MCF 10A (cell line): ENCODE results near the gene WNT3A. TPM values are rescaled to one million over a fixed set of nuclear protein-coding genes. Genes with fewer than 3 reads are reported as not detected.

Experiments
- Bru-seq: library from RNA; stranded (reverse); fragments of 400-500 nt; gene quantifications from one replicate; lab custom pipeline; 2021; lab: Mats Ljungman, UMichigan
- BruChase-seq, 2 experiments: library from RNA; stranded (reverse); fragments of 400-500 nt; gene quantifications; one replicate each; lab custom pipeline; 2021; lab: Mats Ljungman, UMichigan
- BruUV-seq: library from RNA; stranded (reverse); fragments of 400-500 nt; replicated peaks from 2 replicates; lab custom pipeline; 2021; lab: Mats Ljungman, UMichigan
- CTCF ChIA-PET: fragments of 300-600 bp; sonication (Branson Sonifier 250); formaldehyde crosslinking; extraction: SDS; loops from one replicate; lab custom pipeline; 2021; ENCODE audit warnings: antibody characterized with exemption, inconsistent platforms; lab: Yijun Ruan, JAX
- POLR2A ChIA-PET: fragments of 300-600, 350-650 bp; sonication (Branson Sonifier 250); formaldehyde crosslinking; extraction: SDS; loops from one replicate; lab custom pipeline; 2020; ENCODE audit warnings: antibody characterized with exemption, inconsistent platforms; lab: Yijun Ruan, JAX
- DNase-seq: peaks from one replicate; pipeline ENCODE4 v3.0.0-alpha.2; 2018; ENCODE audit not compliant: unreplicated experiment
- H3K27ac Mint-ChIP-seq: one replicate; pipeline ENCODE4 v1.8.0; 2022; ENCODE audit warnings: mild to moderate bottlenecking, low read depth, mixed read lengths; ENCODE audit not compliant: unreplicated experiment
- H3K27me3 Mint-ChIP-seq: one replicate; pipeline ENCODE4 v1.8.0; 2022; ENCODE audit warnings: mixed read lengths; ENCODE audit not compliant: insufficient read depth, unreplicated experiment
- H3K36me3 Mint-ChIP-seq: one replicate; pipeline ENCODE4 v1.8.0; 2022; ENCODE audit warnings: mild to moderate bottlenecking, moderate library complexity, mixed read lengths; ENCODE audit not compliant: insufficient read depth, unreplicated experiment
- H3K4me1 Mint-ChIP-seq: one replicate; pipeline ENCODE4 v1.8.0; 2022; ENCODE audit warnings: mixed read lengths; ENCODE audit not compliant: insufficient read depth, unreplicated experiment
- H3K4me3 Mint-ChIP-seq: one replicate; pipeline ENCODE4 v1.8.0; 2022; ENCODE audit warnings: mild to moderate bottlenecking, moderate library complexity, mixed read lengths; ENCODE audit not compliant: unreplicated experiment
- H3K9me3 Mint-ChIP-seq: one replicate; pipeline ENCODE4 v1.8.0; 2022; ENCODE audit warnings: mixed read lengths; ENCODE audit not compliant: unreplicated experiment
- intact Hi-C: fragments of 100-400 bp; cut with micrococcal nuclease; formaldehyde crosslinking; loops from 2 replicates; pipeline ENCODE4 v1.14.1; 2022
- long read RNA-seq: library from polyadenylated mRNA; stranded (forward); transcript quantifications from one replicate; pipeline ENCODE4 v2.0.0, GENCODE V29; 2022
- total RNA-seq: library from RNA; stranded (reverse); gene quantifications from 2 replicates; pipeline ENCODE4 v1.2.3, GENCODE V29; 2022
- TF ChIP-seq, protein P1 (sequence below): fragments of 200-600 bp; IDR thresholded peaks from one replicate; pipeline ENCODE4 v1.8.0; 2022; ENCODE audit warnings: antibody characterized with exemption, mild to moderate bottlenecking; ENCODE audit not compliant: unreplicated experiment

The WNT3A gene, protein sequence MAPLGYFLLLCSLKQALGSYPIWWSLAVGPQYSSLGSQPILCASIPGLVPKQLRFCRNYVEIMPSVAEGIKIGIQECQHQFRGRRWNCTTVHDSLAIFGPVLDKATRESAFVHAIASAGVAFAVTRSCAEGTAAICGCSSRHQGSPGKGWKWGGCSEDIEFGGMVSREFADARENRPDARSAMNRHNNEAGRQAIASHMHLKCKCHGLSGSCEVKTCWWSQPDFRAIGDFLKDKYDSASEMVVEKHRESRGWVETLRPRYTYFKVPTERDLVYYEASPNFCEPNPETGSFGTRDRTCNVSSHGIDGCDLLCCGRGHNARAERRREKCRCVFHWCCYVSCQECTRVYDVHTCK
- total RNA-seq: 0.10 TPM in 1 of 2 replicates, not detected in the other
- Bru-seq, nascent RNA: percentile 11 among the genes with signal in this experiment
- BruChase-seq, experiment 1, labeled RNA remaining after a 6-hour chase: percentile 8 among the genes with signal in this experiment
- BruChase-seq, experiment 2, labeled RNA remaining after a 2-hour chase: percentile 8 among the genes with signal in this experiment
- long read RNA-seq: 0 reads

DNA sequence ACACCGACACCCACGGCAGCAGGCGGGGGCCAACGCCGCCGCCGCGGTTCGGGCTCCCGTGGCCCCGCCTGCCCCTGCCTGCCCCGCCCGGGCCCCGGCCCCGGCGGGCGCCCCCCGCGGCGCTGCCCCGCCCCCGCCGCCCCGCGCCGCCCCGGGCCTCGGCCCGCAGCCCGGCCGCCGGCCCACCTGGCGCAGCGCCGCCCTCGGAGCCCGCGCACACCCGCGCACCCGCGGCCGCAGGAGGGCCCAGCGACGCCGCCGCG, at the start of gene WNT3A:
TSS of gene WNT3A (plus strand) at position 213 of the 263 bp plus-strand sequence. CDS start 131 bp downstream, outside the sequence.
- TF ChIP-seq, protein P1, sequence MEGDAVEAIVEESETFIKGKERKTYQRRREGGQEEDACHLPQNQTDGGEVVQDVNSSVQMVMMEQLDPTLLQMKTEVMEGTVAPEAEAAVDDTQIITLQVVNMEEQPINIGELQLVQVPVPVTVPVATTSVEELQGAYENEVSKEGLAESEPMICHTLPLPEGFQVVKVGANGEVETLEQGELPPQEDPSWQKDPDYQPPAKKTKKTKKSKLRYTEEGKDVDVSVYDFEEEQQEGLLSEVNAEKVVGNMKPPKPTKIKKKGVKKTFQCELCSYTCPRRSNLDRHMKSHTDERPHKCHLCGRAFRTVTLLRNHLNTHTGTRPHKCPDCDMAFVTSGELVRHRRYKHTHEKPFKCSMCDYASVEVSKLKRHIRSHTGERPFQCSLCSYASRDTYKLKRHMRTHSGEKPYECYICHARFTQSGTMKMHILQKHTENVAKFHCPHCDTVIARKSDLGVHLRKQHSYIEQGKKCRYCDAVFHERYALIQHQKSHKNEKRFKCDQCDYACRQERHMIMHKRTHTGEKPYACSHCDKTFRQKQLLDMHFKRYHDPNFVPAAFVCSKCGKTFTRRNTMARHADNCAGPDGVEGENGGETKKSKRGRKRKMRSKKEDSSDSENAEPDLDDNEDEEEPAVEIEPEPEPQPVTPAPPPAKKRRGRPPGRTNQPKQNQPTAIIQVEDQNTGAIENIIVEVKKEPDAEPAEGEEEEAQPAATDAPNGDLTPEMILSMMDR: no peak
- ChIA-PET CTCF (interaction anchor here (0.6 to 4.5 kb wide), 6 partner anchors 8 to 508 kb away, joined by 3 to 42 read pairs (median 5); partner anchors contain the start of gene ARF1), POLR2A (interaction anchor here (12.0 kb wide), 1 partner anchor 77 kb away, joined by 114 read pairs; the partner anchor contains the start of gene ARF1)
- H3K27me3 Mint-ChIP-seq: peaks cover 37% of the 10 kb centered on the region
- H3K27ac Mint-ChIP-seq: no peak within 1 kb of the TSS
- no TSS peak for BruUV-seq
- peaks cover 10% of the 10 kb centered on the region for H3K4me1 Mint-ChIP-seq
- no peaks in the 10 kb centered on the region for H3K9me3 Mint-ChIP-seq
- H3K36me3 Mint-ChIP-seq: peaks cover 4% of the 10 kb centered on the region
- peak within 1 kb of the TSS; percentile 37 for H3K4me3 Mint-ChIP-seq
- DNase-seq: no peak
- intact Hi-C loops: no loop called here

DNA sequence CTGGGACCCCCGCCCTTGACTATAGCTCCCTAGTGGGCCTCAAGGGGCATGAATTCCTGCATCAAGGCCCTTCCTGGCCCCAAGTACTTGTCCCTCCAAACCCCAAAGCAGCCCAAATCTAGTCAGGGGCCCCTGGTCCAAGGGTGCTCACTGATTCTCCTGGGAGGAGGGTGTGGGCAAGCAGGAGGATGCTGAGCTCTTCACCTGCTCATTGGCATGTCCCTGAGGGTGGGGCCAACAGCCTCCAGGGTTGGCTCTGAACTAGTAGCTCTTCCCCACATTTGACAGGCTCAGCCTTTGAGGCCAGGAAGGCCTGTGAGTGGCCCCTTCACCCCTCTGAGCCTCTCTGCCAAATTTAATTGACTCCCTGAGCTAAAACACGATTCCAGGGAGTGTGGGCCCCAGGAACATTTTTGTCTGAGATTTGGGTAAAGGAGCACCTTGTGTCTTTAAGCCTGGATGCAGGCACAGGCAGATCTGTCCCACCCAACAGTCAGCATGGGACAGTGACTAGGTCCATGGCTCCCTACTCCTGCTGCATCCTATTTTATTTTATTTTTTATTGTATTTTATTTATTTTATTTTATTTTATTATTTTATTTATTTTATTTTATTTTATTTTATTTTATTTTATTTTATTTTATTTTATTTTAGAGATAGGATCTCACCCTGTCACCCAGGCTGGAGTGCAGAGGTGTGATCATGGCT, 48.0 kb upstream of the WNT3A start:
- H3K27ac Mint-ChIP-seq: no peak overlapping the region
- no TSS peak for BruUV-seq
- H3K36me3 Mint-ChIP-seq: no peaks in the 10 kb centered on the region
- TF ChIP-seq, protein P1: no peak
- H3K4me3 Mint-ChIP-seq: no peak overlapping the region
- ChIA-PET POLR2A (interaction anchor here (1.1 to 3.3 kb wide), 3 partner anchors 12 to 395 kb away, joined by 3 to 17 read pairs (median 3); partner anchors contain the start of genes WNT9A and ZNF678), CTCF (interaction anchor here (0.6 to 2.0 kb wide), 3 partner anchors 22 to 484 kb away, joined by 3 to 12 read pairs (median 4); no protein-coding TSS in a partner anchor)
- peaks cover 56% of the 10 kb centered on the region for H3K27me3 Mint-ChIP-seq
- peaks cover 16% of the 10 kb centered on the region for H3K9me3 Mint-ChIP-seq
- peaks cover 2% of the 10 kb centered on the region for H3K4me1 Mint-ChIP-seq
- intact Hi-C loops: no loop called here
- DNase-seq: no peak

DNA sequence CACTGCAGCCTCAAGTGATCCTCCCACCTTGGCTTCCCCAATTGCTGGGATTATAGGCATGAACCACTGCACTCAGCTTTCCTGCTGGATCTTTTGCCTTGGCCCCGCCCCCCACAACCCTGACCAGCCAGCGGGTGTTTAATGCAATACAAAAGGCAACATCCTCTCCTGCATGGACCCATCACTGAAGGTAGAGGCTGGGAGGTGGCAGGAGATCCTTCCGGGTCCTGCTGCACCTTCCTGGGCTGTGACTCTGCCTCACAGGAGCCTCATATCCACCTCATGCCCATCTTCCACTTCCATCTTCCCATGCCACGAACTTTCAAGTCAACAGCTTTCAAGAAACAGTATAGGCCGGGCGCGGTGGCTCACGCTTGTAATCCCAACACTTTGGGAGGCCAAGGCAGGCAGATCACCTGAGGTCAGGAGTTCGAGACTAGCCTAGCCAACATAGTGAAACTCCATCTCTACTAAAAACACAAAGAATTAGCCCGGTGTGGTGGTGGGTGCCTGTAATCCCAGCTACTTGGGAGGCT, 47.4 kb upstream of the WNT3A start:
- Mint-ChIP-seq H3K9me3 (peaks cover 16% of the 10 kb centered on the region), H3K4me1 (no peaks in the 10 kb centered on the region)

More for the DNA sequence above, 47.4 kb upstream of the WNT3A start:
- no peak for DNase-seq
- no peaks in the 10 kb centered on the region for H3K36me3 Mint-ChIP-seq
- no peak overlapping the region for H3K4me3 Mint-ChIP-seq
- no peak overlapping the region for H3K27ac Mint-ChIP-seq
- no TSS peak for BruUV-seq
- H3K27me3 Mint-ChIP-seq: peaks cover 55% of the 10 kb centered on the region
- ChIA-PET CTCF (interaction anchor here (2.0 kb wide), 1 partner anchor 197 kb away, joined by 12 read pairs; no protein-coding TSS in a partner anchor), POLR2A (interaction anchor here (0.6 to 3.3 kb wide), 3 partner anchors 12 to 396 kb away, joined by 3 to 17 read pairs (median 3); partner anchors contain the start of genes WNT9A and ZNF678)
- TF ChIP-seq, protein P1: no peak
- intact Hi-C loops: no loop called here
